Breast epithelium (tissue), 4 donors: ENCODE measurements around the gene MLST8. TPM values are rescaled to one million over a fixed set of nuclear protein-coding genes. Genes with fewer than 3 reads are reported as not detected.

Source experiments
- DNase-seq, 2 donors: peaks; one replicate each; pipeline ENCODE4 v3.0.0-alpha.2; 2019; ENCODE audit warnings: low spot score in 2 of 2
- H3K27ac ChIP-seq, 2 donors: fragments of 200-600 bp; sonication (generic) in 1 of 2; one replicate each; pipeline ENCODE4 v1.5.1; 2016 to 2019; ENCODE audit warnings: mild to moderate bottlenecking in 1 of 2
- H3K27me3 ChIP-seq, 2 donors: fragments of 200-600 bp; sonication (generic) in 1 of 2; one replicate each; pipeline versions ENCODE4 v1.5.1 to v1.6.0; 2017 to 2019; ENCODE audit warnings: control low read depth in 1 of 2, mild to moderate bottlenecking in 1 of 2
- H3K36me3 ChIP-seq: fragments of 200-600 bp; one replicate; pipeline ENCODE4 v1.5.1; 2019
- H3K4me1 ChIP-seq, 2 donors: fragments of 200-600 bp; sonication (generic); one replicate each; pipeline ENCODE4 v1.5.1; 2016 to 2019; ENCODE audit warnings: control low read depth in 1 of 2
- H3K4me3 ChIP-seq, 3 donors: fragments of 200-600 bp; sonication (generic); 1 replicate in 2 of 3; 2 replicates in 1 of 3; pipeline ENCODE4 v1.5.1; 2016 to 2019; ENCODE audit warnings: mild to moderate bottlenecking in 3 of 3, moderate library complexity in 2 of 3
- H3K9me3 ChIP-seq, 2 donors: fragments of 200-600 bp; sonication (generic) in 1 of 2; one replicate each; pipeline ENCODE4 v1.5.1; 2016 to 2019; ENCODE audit warnings: control low read depth in 1 of 2
- CTCF ChIP-seq, 3 donors: fragments of 450-650 bp; IDR thresholded peaks; one replicate each; pipeline ENCODE4 v1.5.1; 2016 to 2017; ENCODE audit warnings: antibody characterized with exemption in 3 of 3, mild to moderate bottlenecking in 3 of 3, moderate library complexity in 3 of 3
- POLR2A ChIP-seq: fragments of 450-650 bp; IDR thresholded peaks from one replicate; pipeline ENCODE4 v1.6.1; 2016; ENCODE audit warnings: antibody characterized with exemption, mild to moderate bottlenecking, moderate library complexity
- POLR2AphosphoS5 ChIP-seq, 3 donors: sonication (generic); formaldehyde crosslinking; IDR thresholded peaks; one replicate each; pipeline ENCODE4 v1.6.1; 2017; ENCODE audit warnings: antibody characterized with exemption in 3 of 3
- intact Hi-C: fragments of 100-400 bp; cut with DNase I; formaldehyde crosslinking; loops from one replicate; pipeline ENCODE4 v1.15.1; 2023; ENCODE audit warnings: low total_unique reads
- total RNA-seq, 3 donors: library from RNA; depleted of rRNA; stranded (reverse); fragments of >200 nt; gene quantifications; one replicate each; pipeline ENCODE4 v1.1.0, GENCODE V29; 2016

The MLST8 gene
- 10 to 100 TPM; 42.7 to 48.1 (median 46.5) TPM for total RNA-seq

DNA sequence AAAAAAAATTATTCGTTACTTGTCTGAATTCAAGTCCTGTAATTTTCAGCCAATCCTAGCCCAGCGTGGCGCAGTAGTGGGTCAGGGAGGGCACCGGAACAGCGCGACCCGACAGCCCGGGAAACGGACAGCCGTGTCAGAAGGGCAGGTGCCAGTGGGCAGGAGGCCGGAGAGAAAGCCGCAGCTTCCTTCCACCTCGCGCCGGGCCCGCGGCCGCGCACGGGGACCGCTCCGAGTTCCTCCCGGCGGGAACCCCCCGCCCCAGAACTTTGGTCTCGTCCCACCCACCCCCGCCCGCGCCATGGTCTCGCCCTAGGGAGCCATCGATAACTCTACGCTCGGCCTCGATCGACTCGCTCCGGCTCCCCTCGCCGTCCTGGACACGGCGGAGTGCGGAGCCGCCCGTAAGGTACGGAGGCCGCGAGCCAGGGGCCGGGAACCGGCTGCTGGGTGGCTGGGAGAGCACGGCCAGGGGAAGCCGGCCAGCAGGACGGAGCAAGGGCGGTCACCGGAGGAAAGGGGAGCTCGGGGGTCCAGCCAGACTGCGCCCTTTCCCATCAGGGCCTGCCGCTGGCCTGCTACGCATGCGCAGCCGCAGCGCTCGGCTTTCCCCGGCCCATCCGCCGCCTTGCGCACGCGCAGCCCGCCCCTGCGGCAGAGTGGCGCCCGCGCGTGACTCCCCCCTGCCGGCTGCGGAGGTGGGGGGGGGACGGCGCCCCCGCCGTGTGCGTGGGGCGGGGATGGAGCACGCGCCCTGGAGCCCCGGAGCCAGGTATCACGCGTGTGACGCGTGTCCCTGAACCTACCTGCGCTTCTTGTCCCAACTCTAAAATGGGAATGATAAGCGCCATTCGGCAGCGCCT, at the start of gene MLST8:
MLST8 (plus strand) TSS at position 351 of the 863 bp plus-strand sequence. CDS start 632 bp downstream, outside the sequence.
- no peaks in the 10 kb centered on the region for H3K27me3 ChIP-seq
- intact Hi-C loops: no loop called here
- no peaks in the 10 kb centered on the region for H3K9me3 ChIP-seq
- H3K27ac ChIP-seq: peak within 1 kb of the TSS; percentile 91 to 99
- peak; percentile 89 to 92 (median 92) for TF ChIP-seq POLR2AphosphoS5 (IDR thresholded peaks at IDR 0.05)
- peak; percentile 50 for TF ChIP-seq POLR2A
- peak in 1 of 3 donors; percentile 11 for TF ChIP-seq CTCF (IDR thresholded peaks at IDR 0.05)
- no peaks in the 10 kb centered on the region for H3K36me3 ChIP-seq
- H3K4me3 ChIP-seq: peak within 1 kb of the TSS; percentile 62 to 80 (median 79)
- peaks cover 8 to 10% of the 10 kb centered on the region in 2 donors for H3K4me1 ChIP-seq
- DNase-seq: peak; percentile 76 to 84

GRCh38 chr16:2155977-2156848, 49.0 kb upstream of the MLST8 start:
- Histone ChIP-seq H3K4me3 (peak overlapping the region; percentile 66 to 90 (median 89)), H3K36me3 (no peaks in the 10 kb centered on the region), H3K9me3 (no peaks in the 10 kb centered on the region), H3K27me3 (no peaks in the 10 kb centered on the region), H3K4me1 (peaks cover 46 to 57% of the 10 kb centered on the region in 2 donors), H3K27ac (peak overlapping the region; percentile 84 to 97)
- DNase-seq: no peak
- TF ChIP-seq CTCF (IDR thresholded peaks at IDR 0.05): no peak
- TF ChIP-seq POLR2AphosphoS5 (IDR thresholded peaks at IDR 0.05): peak in 1 of 3 donors; percentile 9
- intact Hi-C loops: no loop called here

DNA sequence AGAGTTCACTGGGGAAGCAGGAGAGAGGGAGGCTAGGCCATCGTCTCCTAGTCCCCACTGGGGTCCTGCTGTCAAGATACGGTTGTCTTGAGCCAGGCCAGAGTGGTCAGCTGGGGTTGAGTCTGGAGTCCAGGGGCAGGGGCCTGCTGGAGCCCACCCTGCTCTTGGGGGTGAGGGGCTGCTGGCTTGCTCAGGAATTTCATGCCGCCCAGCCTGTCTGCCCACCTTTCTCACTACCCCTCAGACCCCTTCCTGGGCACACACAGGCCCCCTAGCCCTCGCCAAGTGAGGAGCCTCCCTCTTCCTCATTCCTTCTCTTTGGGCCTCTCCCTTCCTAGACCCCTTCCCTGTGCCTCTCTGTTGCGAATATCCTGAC, 48.4 kb upstream of the MLST8 start:
- no peak for DNase-seq

GRCh38 chr16:2157480-2158261, 47.6 kb upstream of the MLST8 start:
- H3K9me3 ChIP-seq: no peaks in the 10 kb centered on the region
- H3K4me1 ChIP-seq: peaks cover 53 to 58% of the 10 kb centered on the region in 2 donors
- peak in 1 of 2 donors; percentile 55 for DNase-seq
- peak overlapping the region; percentile 84 to 97 for H3K27ac ChIP-seq
- no peaks in the 10 kb centered on the region for H3K27me3 ChIP-seq
- intact Hi-C loops: no loop called here
- peak overlapping the region in 1 of 3 donors; percentile 89 for H3K4me3 ChIP-seq
- no peaks in the 10 kb centered on the region for H3K36me3 ChIP-seq
- TF ChIP-seq CTCF (IDR thresholded peaks at IDR 0.05) (no peak), POLR2AphosphoS5 (IDR thresholded peaks at IDR 0.05) (no peak), POLR2A (no peak)

More for the DNA sequence above, 48.4 kb upstream of the MLST8 start:
- intact Hi-C loops: no loop called here
- H3K27me3 ChIP-seq: no peaks in the 10 kb centered on the region
- peak overlapping the region; percentile 66 to 90 (median 89) for H3K4me3 ChIP-seq
- TF ChIP-seq POLR2AphosphoS5 (IDR thresholded peaks at IDR 0.05) (no peak), POLR2A (no peak), CTCF (IDR thresholded peaks at IDR 0.05) (no peak)
- H3K27ac ChIP-seq: peak overlapping the region; percentile 84 to 97
- H3K36me3 ChIP-seq: no peaks in the 10 kb centered on the region
- H3K4me1 ChIP-seq: peaks cover 52 to 57% of the 10 kb centered on the region in 2 donors
- H3K9me3 ChIP-seq: no peaks in the 10 kb centered on the region
